OCI-LY1 (cell line): ENCODE results near the gene CCDC160.

ENCODE experiments used
- CTCF ChIP-seq: fragments of 200-600 bp; sonication (generic), shearing (Covaris generic); IDR thresholded peaks from 2 replicates; pipeline ENCODE4 v1.5.1; 2017; ENCODE audit warnings: mild to moderate bottlenecking, antibody characterized with exemption, low read length, moderate library complexity, mixed read lengths
- EZH2 ChIP-seq: fragments of 200-600 bp; sonication (generic), shearing (Covaris generic); IDR thresholded peaks from 2 replicates; pipeline ENCODE4 v1.8.0; 2017; ENCODE audit warnings: borderline replicate concordance, mixed run types, mild to moderate bottlenecking, antibody characterized with exemption, low read length, moderate library complexity, mixed read lengths

- TF ChIP-seq CTCF (no peak), EZH2 (no peak)
Observed at GRCh38 chrX:134249241-134249640, 12.3 kb downstream of the CCDC160 start.
